M059J (cell line): ENCODE data around the gene COL9A2. TPM values are rescaled to one million over a fixed set of nuclear protein-coding genes. Genes with fewer than 3 reads are reported as not detected.
A peak's percentile ranks its signal among the peaks of the same experiment; 100 is the strongest.

Experiments used
- DNase-seq: peaks from one replicate; pipeline ENCODE4 v3.0.0-alpha.2; 2012; ENCODE audit warnings: low read depth
- total RNA-seq: library from RNA; depleted of rRNA; stranded (reverse); fragments of >200 nt; shearing (Covaris generic); gene quantifications from 2 replicates; pipeline ENCODE4 v1.2.3, GENCODE V29; 2014; rRNA removed

Gene COL9A2
- total RNA-seq, 1 experiment from 2014 or later = 11.1 TPM

DNA sequence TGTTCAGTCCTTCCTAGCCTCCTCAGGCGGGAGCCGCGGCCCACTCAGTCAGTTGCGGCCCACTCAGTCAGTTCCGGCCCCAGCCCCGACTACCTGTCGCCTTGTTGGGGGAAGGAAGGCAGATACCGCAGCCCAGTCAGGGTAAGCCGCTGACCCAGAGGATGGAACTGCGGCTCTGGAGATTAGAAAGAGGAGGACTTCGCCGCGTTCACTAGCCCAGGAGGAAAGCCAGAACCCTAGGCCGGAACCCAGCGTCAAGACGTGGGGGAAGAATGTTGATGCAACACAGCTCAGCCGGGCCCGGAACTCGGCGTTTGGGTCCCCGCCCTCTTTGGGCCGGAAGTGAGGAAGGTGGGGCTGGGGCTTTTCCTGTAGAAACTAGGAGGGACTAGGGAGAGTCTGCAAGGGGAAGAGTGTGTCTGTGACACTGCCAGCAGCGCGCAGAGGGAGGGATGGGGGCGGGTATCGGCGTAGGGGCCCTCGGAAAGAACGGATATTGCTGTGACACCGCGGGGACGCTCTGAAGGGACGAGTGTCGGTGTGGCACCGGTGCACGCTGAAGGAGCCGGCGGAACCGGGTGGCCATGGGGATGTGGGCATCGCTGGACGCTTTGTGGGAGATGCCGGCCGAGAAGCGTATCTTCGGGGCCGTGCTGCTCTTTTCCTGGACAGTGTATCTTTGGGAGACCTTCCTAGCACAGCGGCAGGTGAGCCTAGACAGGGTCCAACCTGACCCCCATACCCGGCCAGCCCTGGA is 59.2 kb downstream of the COL9A2 start, which contains the start of gene ZMPSTE24:
Gene ZMPSTE24 (plus strand): TSS at position 549 of the 757 bp plus-strand sequence. CDS start 36 bp downstream, at position 585.
- peak; percentile 97 for DNase-seq

DNA sequence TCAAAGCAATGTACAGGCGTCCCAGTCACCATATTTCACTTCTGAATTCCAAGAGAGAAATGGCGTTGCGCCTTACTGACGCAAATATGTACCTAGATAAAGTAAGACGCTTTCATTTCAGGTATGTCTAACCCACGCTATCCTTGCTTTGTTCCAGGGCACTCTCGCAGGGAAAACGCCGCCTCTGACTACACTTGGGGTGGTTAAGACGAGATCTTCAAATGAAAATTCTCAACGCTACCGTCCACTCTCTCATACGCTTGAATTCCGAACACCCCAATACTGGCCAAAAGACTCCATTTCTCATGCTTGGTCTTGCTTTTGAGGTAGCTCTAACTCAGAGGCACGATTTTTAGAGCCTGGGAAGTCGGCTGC is 59.8 kb downstream of the COL9A2 start:
- no peak for DNase-seq

DNA sequence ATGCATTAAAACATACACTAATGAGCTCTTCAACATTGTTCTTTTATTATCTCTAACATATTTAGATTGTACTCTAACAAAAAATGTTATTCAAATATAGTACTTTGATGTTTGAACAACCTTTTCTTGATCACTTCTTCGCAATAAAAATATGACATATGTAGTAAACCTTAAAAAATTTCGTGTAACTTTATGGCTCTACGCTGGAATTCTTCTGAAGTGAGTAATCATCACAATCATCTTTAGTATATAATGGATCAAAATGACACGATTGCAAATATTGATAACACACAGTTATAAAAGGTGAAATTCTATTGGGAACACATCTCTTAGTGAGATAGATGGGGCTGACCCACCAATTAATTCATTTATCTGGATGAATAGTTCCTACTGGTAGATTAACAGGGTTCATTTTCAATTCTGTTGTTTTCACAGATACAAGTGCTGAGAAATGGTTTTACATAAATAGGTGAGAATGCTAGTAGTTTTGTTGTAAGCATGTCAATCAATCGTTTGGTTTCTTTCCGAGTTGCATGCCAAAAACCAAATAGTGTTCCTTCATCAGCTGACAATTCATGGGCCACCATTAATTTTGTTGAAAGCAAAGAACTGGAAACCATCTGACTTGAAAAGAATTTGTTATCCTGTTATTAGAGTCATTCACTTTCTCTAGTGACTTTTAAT is 60.5 kb downstream of the COL9A2 start:
- no peak for DNase-seq

DNA sequence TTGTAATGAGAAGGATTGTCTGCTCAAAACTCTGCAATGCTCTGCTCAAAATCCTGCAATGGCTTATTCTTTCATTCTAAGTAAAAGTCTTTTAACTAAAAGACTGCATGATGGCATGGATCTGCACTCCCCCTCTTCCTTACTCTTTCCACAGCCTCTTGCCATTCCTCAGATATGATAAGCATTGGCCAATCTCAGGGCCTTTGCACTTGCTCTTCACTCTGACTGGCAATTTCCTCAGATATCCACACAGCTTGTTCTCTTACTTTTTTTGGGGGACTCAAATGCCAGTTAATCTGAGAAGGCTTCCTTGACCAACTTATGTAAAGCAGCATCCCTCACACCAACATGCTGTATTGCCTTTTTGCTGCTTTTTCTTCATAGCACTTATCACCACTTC is 61.9 kb downstream of the COL9A2 start:
- no peak for DNase-seq

DNA sequence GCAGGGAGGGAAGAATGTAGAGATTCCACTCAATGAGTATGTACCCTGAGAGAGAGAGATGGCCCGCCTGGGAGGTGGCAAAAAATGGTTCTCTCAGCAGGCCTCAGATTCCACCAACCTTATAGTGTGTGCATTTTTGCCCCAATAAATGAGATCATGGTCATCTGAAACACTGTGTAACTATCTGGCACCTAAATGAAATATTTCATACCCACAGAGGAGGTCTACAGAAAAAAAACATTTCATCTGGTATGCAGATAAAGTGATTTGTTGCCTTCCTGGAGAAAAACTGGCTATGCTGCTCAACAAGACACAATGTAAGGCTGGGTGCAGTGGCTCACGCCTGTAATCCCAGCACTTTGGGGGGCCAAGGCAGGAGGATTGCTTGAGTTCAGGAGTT is 64.5 kb downstream of the COL9A2 start:
- DNase-seq = no peak

DNA sequence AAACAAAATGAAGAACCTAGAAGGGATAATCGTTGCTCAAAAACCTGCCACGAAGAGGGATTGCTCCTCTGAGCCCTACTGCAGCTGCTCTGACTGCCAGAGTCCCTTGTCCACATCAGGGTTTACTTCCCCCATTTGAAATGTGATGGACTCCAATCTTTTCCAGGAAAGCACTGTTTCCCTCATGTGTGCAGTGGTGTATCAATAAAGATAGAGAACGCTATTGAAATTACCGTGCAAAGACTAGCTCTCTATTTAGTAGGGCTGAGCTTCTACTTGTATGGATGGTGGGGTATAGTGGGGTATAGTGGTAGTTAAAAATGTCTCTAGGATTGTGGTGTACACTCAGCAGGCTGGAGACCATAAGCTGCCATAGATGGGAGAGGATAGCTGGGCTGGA is 65.6 kb downstream of the COL9A2 start:
- no peak for DNase-seq

Other genes starting within 250 kb of the COL9A2 start
- 112 TPM in 2 replicates for gene PPT1, start 220.0 kb downstream of the COL9A2 start, total RNA-seq
- gene RLF, start 155.9 kb downstream of the COL9A2 start, total RNA-seq = 14.5 and 19.6 TPM in 2 replicates
- not detected in 2 replicates for gene TMCO2, start 69.3 kb downstream of the COL9A2 start, total RNA-seq
- 88.3 and 109 TPM in 2 replicates for gene ZMPSTE24, start 59.0 kb downstream of the COL9A2 start, total RNA-seq
- 33.1 and 35.4 TPM in 2 replicates for gene SMAP2, start 56.4 kb upstream of the COL9A2 start, total RNA-seq
- 2.2 and 2.5 TPM in 2 replicates for gene ZFP69B, start 133.2 kb upstream of the COL9A2 start, total RNA-seq
- gene ZFP69, start 160.0 kb upstream of the COL9A2 start, total RNA-seq = 3.6 and 4.4 TPM in 2 replicates
- gene EXO5, start 191.5 kb upstream of the COL9A2 start, total RNA-seq = 13.8 and 15.9 TPM in 2 replicates
- gene ZNF684, start 214.4 kb upstream of the COL9A2 start, total RNA-seq = 6.6 and 7.4 TPM in 2 replicates